ENCODE results near the gene C13orf46.
"Not testable (repeated sequence)": the region's sequence is repeated elsewhere in the genome, so short reads cannot be mapped to it uniquely, and the experiment has no call there.

GRCh38 chr13:113988859-113989258, 15.0 kb upstream of the C13orf46 start:
- TF ChIP-seq POLR2A (IDR thresholded peaks at IDR 0.05), result not testable (repeated sequence)
- TF ChIP-seq, protein P1, sequence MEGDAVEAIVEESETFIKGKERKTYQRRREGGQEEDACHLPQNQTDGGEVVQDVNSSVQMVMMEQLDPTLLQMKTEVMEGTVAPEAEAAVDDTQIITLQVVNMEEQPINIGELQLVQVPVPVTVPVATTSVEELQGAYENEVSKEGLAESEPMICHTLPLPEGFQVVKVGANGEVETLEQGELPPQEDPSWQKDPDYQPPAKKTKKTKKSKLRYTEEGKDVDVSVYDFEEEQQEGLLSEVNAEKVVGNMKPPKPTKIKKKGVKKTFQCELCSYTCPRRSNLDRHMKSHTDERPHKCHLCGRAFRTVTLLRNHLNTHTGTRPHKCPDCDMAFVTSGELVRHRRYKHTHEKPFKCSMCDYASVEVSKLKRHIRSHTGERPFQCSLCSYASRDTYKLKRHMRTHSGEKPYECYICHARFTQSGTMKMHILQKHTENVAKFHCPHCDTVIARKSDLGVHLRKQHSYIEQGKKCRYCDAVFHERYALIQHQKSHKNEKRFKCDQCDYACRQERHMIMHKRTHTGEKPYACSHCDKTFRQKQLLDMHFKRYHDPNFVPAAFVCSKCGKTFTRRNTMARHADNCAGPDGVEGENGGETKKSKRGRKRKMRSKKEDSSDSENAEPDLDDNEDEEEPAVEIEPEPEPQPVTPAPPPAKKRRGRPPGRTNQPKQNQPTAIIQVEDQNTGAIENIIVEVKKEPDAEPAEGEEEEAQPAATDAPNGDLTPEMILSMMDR (IDR thresholded peaks at IDR 0.05), result not testable (repeated sequence)
